ENCODE measurements around the gene ST3GAL3.

GRCh38 chr1:43781574-43781973 lies 74.2 kb downstream of the ST3GAL3 start:
- TF ChIP-seq, protein P1, sequence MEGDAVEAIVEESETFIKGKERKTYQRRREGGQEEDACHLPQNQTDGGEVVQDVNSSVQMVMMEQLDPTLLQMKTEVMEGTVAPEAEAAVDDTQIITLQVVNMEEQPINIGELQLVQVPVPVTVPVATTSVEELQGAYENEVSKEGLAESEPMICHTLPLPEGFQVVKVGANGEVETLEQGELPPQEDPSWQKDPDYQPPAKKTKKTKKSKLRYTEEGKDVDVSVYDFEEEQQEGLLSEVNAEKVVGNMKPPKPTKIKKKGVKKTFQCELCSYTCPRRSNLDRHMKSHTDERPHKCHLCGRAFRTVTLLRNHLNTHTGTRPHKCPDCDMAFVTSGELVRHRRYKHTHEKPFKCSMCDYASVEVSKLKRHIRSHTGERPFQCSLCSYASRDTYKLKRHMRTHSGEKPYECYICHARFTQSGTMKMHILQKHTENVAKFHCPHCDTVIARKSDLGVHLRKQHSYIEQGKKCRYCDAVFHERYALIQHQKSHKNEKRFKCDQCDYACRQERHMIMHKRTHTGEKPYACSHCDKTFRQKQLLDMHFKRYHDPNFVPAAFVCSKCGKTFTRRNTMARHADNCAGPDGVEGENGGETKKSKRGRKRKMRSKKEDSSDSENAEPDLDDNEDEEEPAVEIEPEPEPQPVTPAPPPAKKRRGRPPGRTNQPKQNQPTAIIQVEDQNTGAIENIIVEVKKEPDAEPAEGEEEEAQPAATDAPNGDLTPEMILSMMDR (IDR thresholded peaks at IDR 0.05): no peak
- no peak for TF ChIP-seq POLR2AphosphoS5 (IDR thresholded peaks at IDR 0.05)

All from breast epithelium (tissue), 3 donors.